SK-N-SH (cell line): ENCODE results near the gene ASCC2. TPM values are rescaled to one million over a fixed set of nuclear protein-coding genes. Genes with fewer than 3 reads are reported as not detected.

Experiments used
- CTCF ChIA-PET: fragments of 300-600, 350-600 bp; formaldehyde crosslinking; extraction: SDS; loops from one replicate; lab custom pipeline; 2021; lab: Yijun Ruan, JAX
- POLR2A ChIA-PET: fragments of 350-600 bp; sonication (Branson Sonifier 250); formaldehyde crosslinking; extraction: SDS; loops from one replicate; lab custom pipeline; 2020; ENCODE audit warnings: antibody characterized with exemption, inconsistent platforms; lab: Yijun Ruan, JAX
- DNase-seq: peaks from one replicate; pipeline ENCODE4 v3.0.0; 2012
- H2AFZ ChIP-seq: fragments of 200-600 bp; sonication (generic); 2 replicates; pipeline ENCODE4 v1.8.1; 2016; ENCODE audit warnings: antibody characterized with exemption, mild to moderate bottlenecking, low read depth
- H3F3A ChIP-seq: fragments of 200-600 bp; sonication (generic); replicated peaks from 2 replicates; pipeline ENCODE3; 2016; ENCODE audit warnings: antibody characterized with exemption, mild to moderate bottlenecking; ENCODE audit not compliant: insufficient read depth
- H3K27ac ChIP-seq, 2 experiments: fragments of 200-500 bp in 1 of 2; fragments of 200-600 bp in 1 of 2; sonication (Bioruptor generic) in 1 of 2; sonication (generic), shearing (Covaris generic) in 1 of 2; 2 replicates each; pipeline versions ENCODE4 v1.5.1 to v1.6.1; 2014 to 2016; ENCODE audit warnings: low read depth in 2 of 2, inconsistent platforms in 1 of 2, low read length in 1 of 2, mild to moderate bottlenecking in 1 of 2, mixed read lengths in 1 of 2
- H3K27me3 ChIP-seq: fragments of 200-600 bp; sonication (generic), shearing (Covaris generic); 2 replicates; pipeline ENCODE4 v1.6.1; 2016; ENCODE audit warnings: mixed run types; ENCODE audit not compliant: insufficient read depth
- H3K36me3 ChIP-seq, 2 experiments: fragments of 200-500 bp in 1 of 2; fragments of 200-600 bp in 1 of 2; sonication (Bioruptor generic) in 1 of 2; sonication (generic) in 1 of 2; replicated peaks in 1 of 2; 2 replicates each; pipeline versions ENCODE3 to v1.5.1; 2014 to 2016; ENCODE audit warnings: low read length in 1 of 2, mild to moderate bottlenecking in 1 of 2; ENCODE audit not compliant: insufficient read depth in 2 of 2, control insufficient read depth in 1 of 2
- H3K4me1 ChIP-seq, 2 experiments: fragments of 200-500 bp in 1 of 2; fragments of 200-600 bp in 1 of 2; sonication (Bioruptor generic) in 1 of 2; sonication (generic), shearing (Covaris generic) in 1 of 2; 2 replicates each; pipeline versions ENCODE4 v1.5.1 to v1.6.1; 2014 to 2016; ENCODE audit warnings: low read depth in 1 of 2, low read length in 1 of 2, mixed run types in 1 of 2; ENCODE audit not compliant: insufficient read depth in 2 of 2, control insufficient read depth in 1 of 2
- H3K4me2 ChIP-seq: fragments of 200-600 bp; sonication (generic), shearing (Covaris generic); 2 replicates; pipeline ENCODE4 v1.6.1; 2017; ENCODE audit warnings: mixed run types
- H3K4me3 ChIP-seq, 2 experiments: fragments of 200-500 bp in 1 of 2; fragments of 200-600 bp in 1 of 2; sonication (Bioruptor generic) in 1 of 2; sonication (generic), shearing (Covaris generic) in 1 of 2; 2 replicates each; pipeline versions ENCODE4 v1.5.1 to v1.8.1; 2014 to 2016; ENCODE audit warnings: low read depth in 2 of 2, inconsistent platforms in 1 of 2, low read length in 1 of 2, mild to moderate bottlenecking in 1 of 2, mixed read lengths in 1 of 2, moderate library complexity in 1 of 2
- H3K79me2 ChIP-seq: fragments of 200-600 bp; sonication (generic); 2 replicates; pipeline ENCODE4 v1.8.1; 2017; ENCODE audit warnings: mild to moderate bottlenecking; ENCODE audit not compliant: insufficient read depth
- H3K9ac ChIP-seq: fragments of 200-600 bp; sonication (generic); 2 replicates; pipeline ENCODE4 v1.6.1; 2017; ENCODE audit warnings: mixed run types
- H3K9me2 ChIP-seq: fragments of 200-600 bp; sonication (generic); 2 replicates; pipeline ENCODE4 v1.6.1; 2017; ENCODE audit warnings: mixed run types
- H3K9me3 ChIP-seq: fragments of 200-600 bp; sonication (generic); 2 replicates; pipeline ENCODE4 v1.6.1; 2017; ENCODE audit warnings: mixed run types, mild to moderate bottlenecking, moderate library complexity
- H4K20me1 ChIP-seq: fragments of 200-600 bp; sonication (generic); 2 replicates; pipeline ENCODE4 v1.6.1; 2017; ENCODE audit warnings: mild to moderate bottlenecking, mixed run types; ENCODE audit not compliant: insufficient read depth
- CHD2 ChIP-seq: fragments of 150-350 bp; IDR thresholded peaks from 2 replicates; pipeline ENCODE4 v1.6.1; 2018; ENCODE audit warnings: low read length; ENCODE audit not compliant: partially characterized antibody
- CTCF ChIP-seq: fragments of 200-600 bp; sonication (generic); IDR thresholded peaks from 2 replicates; pipeline ENCODE4 v1.6.1; 2017; ENCODE audit warnings: antibody characterized with exemption, mild to moderate bottlenecking, moderate library complexity
- EP300 ChIP-seq, 2 experiments: IDR thresholded peaks; 2 replicates each; pipeline versions ENCODE4 v1.4.0 to v1.6.1; 2012; ENCODE audit warnings: borderline replicate concordance in 1 of 2, low read depth in 1 of 2, low read length in 1 of 2
- GATA2 ChIP-seq: sonication (generic); formaldehyde crosslinking; IDR thresholded peaks from 2 replicates; pipeline ENCODE4 v1.5.0; 2020; ENCODE audit warnings: mild to moderate bottlenecking, missing genetic modification reagents
- JUND ChIP-seq: IDR thresholded peaks from 2 replicates; pipeline ENCODE4 v1.4.0; 2012
- MAX ChIP-seq: IDR thresholded peaks from 2 replicates; pipeline ENCODE4 v1.4.0; 2012; ENCODE audit warnings: low read depth
- NRF1 ChIP-seq: IDR thresholded peaks from 2 replicates; pipeline ENCODE4 v1.6.1; 2012; ENCODE audit warnings: low read depth, mild to moderate bottlenecking, low read length
- PBX3 ChIP-seq: IDR thresholded peaks from 2 replicates; pipeline ENCODE4; 2012
- RAD21 ChIP-seq: IDR thresholded peaks from 2 replicates; pipeline ENCODE4 v1.6.1; 2012; ENCODE audit warnings: mild to moderate bottlenecking, low read length
- RFX5 ChIP-seq: IDR thresholded peaks from 2 replicates; pipeline ENCODE4 v1.6.1; 2012; ENCODE audit warnings: mild to moderate bottlenecking, improper control_type of control experiment, low read length
- RXRA ChIP-seq: IDR thresholded peaks from 2 replicates; pipeline ENCODE4 v1.4.0; 2012; ENCODE audit warnings: low read depth, mild to moderate bottlenecking, borderline replicate concordance
- TAF1 ChIP-seq: IDR thresholded peaks from 2 replicates; pipeline ENCODE4 v1.6.1; 2012; ENCODE audit warnings: low read depth, mild to moderate bottlenecking, low read length, moderate library complexity, borderline replicate concordance
- TCF12 ChIP-seq: IDR thresholded peaks from 2 replicates; pipeline ENCODE4 v1.4.0; 2012
- TEAD4 ChIP-seq: IDR thresholded peaks from 2 replicates; pipeline ENCODE4 v1.4.0; 2012; ENCODE audit warnings: mild to moderate bottlenecking, borderline replicate concordance; ENCODE audit not compliant: insufficient read depth
- WGBS: methylation state at CpG from one replicate; pipeline ENCODE4 v1.1.6; 2017; ENCODE audit warnings: low lambda C conversion rate; 5-methylcytosine and 5-hydroxymethylcytosine counted together
- polyA plus RNA-seq, 3 experiments: library from polyadenylated mRNA; depleted of rRNA; stranded (reverse); fragments of >200 nt; gene quantifications; 2 replicates each; pipeline ENCODE4 v1.2.3, GENCODE V29; 2012

Gene ASCC2
- polyA plus RNA-seq, 1 of the 3 experiments (the other 2 are of a cell fraction) = 82.0 TPM

GRCh38 chr22:29751669-29752068 is 86.4 kb downstream of the ASCC2 start:
- POLR2A ChIA-PET = no interaction called here
- Histone ChIP-seq H3K9ac (no peak overlapping the region), H3K79me2 (no peaks in the 10 kb centered on the region)
- TF ChIP-seq CHD2 = no peak
- no peak for TF ChIP-seq JUND
- TF ChIP-seq TEAD4 = no peak
- TF ChIP-seq RFX5 = no peak
- no peak for TF ChIP-seq RXRA
- no peak for TF ChIP-seq NRF1
- TF ChIP-seq EP300 (IDR thresholded peaks at IDR 0.05; ENCODE audit: borderline replicate concordance in 1 of 2, low read depth in 1 of 2, low read length in 1 of 2) = no peak
- TF ChIP-seq MAX = no peak
- no peak for TF ChIP-seq RAD21
- no peak for TF ChIP-seq CTCF
- no peak for TF ChIP-seq PBX3
- TF ChIP-seq TAF1 = no peak
- no peak for TF ChIP-seq TCF12
- TF ChIP-seq GATA2 (CRISPR knock-in tag) = no peak
- TF ChIP-seq, all 33 proteins: peak for 0
- Histone ChIP-seq H3K4me3 (no peak overlapping the region), H3K9me3 (no peaks in the 10 kb centered on the region), H3K27me3 (no peaks in the 10 kb centered on the region), H3F3A (no peaks in the 10 kb centered on the region), H3K27ac (no peak overlapping the region), H3K36me3 (peaks cover 0 to 4% of the 10 kb centered on the region in 2 experiments), H3K4me2 (no peak overlapping the region), H2AFZ (no peak overlapping the region), H3K9me2 (no peaks in the 10 kb centered on the region), H4K20me1 (0 out of 2 replicates have a peak, but pooled peaks cover 3% of the 10 kb centered on the region), H3K4me1 (no peaks in the 10 kb centered on the region)
- 94% methylated on average over 2 of the region's 2 CpGs for WGBS
- DNase-seq = no peak
- CTCF ChIA-PET = interaction anchor here (3.2 kb wide), 1 partner anchor 337 kb away, joined by 8 read pairs; no protein-coding TSS in a partner anchor
